ENCODE data around the gene PDXDC1. TPM values are rescaled to one million over a fixed set of nuclear protein-coding genes. Genes with fewer than 3 reads are reported as not detected.
"Not testable (repeated sequence)": the region's sequence is repeated elsewhere in the genome, so short reads cannot be mapped to it uniquely, and the experiment has no call there.

Gene PDXDC1
- total RNA-seq, 2 experiments from 2014 or later = 52.6 to 53.9 TPM

DNA sequence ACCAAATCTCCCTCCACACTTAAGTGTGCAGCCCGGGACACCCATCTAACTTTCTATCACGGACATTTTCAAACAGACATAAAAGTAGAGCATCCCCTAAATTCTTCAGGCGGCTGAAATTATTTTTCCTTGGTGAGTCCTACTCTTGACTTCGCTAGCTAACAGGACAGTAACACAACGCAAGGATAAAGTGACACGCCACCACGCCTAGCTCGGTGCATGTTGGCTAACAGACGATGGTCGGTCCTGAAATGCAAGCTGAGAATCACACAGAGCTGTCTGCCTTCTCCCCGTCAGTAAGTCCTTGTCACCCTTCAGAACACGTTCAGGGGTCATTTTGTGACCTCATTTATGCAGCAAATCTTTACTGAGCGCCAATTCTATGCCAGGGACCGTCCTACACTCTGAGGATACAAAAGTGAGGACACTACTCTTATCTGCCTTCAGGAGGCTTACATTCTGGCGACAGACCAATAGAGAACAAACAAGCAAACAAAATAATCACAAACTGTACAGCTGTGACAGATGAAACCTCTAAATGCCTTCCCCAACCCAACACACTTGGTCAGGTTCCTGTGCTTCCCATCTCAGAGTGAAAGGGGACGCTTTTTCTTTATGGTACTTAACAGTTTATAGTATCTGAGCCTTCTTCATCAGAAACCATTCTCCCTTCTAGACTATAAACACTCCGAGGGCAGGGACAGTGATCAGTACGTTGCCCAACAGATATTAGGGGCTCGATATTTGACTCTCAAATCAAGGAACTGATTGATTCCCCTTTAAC lies 79.7 kb downstream of the PDXDC1 start:
- Mint-ChIP-seq H3K9me3 (no peaks in the 10 kb centered on the region), H3K4me1 (ENCODE audit: low read depth) (peaks cover 19% of the 10 kb centered on the region)
- CTCF ChIA-PET = no interaction called here

DNA sequence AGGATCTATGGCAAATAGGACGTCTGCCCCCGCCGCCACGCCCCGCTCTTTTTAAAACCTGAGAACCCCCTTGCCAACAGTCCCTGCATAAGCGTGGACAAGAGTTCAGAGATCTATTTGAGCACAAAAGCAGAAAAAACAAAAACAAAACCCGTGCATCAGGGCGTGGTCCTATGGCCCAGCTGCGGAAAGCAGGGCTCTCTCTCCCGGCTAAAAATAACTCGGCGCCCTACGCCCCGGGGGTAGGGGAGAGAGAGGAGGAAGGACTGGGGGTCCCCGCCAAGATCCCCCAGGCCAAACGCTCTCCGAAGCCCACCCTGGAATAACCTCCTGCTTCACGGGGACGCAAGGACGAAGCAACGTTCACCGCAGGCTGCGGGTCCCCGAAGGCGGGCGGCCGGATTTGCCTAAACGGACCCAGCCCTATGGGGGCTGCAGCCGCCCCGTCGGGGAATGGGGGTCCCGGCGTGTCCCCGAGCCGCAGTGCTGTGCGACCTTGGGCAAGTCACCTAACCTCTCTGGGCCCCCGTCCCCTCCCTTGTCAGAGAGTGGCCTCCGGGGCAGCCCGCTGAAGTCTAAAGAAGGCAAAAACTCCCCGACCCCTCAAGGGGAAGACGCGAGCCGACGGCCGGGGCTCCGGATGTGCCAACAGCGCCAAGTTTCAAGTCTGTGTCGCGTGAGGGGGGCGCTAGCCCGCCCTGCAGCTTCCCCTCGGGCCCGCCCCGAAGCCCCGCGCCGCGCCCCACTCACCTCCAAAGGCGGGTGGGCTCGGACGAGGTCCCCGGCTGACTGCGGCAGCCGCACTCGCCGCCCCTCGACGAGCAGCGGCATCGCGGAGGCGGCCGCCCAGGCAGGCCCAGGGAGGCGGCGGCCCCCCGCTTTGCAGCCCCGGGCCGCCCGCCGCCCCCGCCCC lies 80.6 kb downstream of the PDXDC1 start:
- peaks cover 8% of the 10 kb centered on the region for H3K36me3 Mint-ChIP-seq (ENCODE audit: low read depth)
- DNase-seq = peak; percentile 68
- no peak overlapping the region for H3K27ac Mint-ChIP-seq
- no peaks in the 10 kb centered on the region for H3K27me3 Mint-ChIP-seq (ENCODE audit: low read depth)
- peak overlapping the region; percentile 82 for H3K4me3 Mint-ChIP-seq
- intact Hi-C loops (cut with micrococcal nuclease) = loop anchor here (1.0 to 5.0 kb wide), 2 partner anchors 39 to 43 kb away; partner anchors contain the start of gene RRN3
- no peaks in the 10 kb centered on the region for H3K9me3 Mint-ChIP-seq
- CTCF ChIA-PET = no interaction called here
- peaks cover 17% of the 10 kb centered on the region for H3K4me1 Mint-ChIP-seq (ENCODE audit: low read depth)

More for the DNA sequence above, 79.7 kb downstream of the PDXDC1 start:
- peaks cover 7% of the 10 kb centered on the region for H3K36me3 Mint-ChIP-seq (ENCODE audit: low read depth)
- H3K4me3 Mint-ChIP-seq = peak overlapping the region; percentile 82
- H3K27ac Mint-ChIP-seq = no peak overlapping the region
- intact Hi-C loops (cut with micrococcal nuclease) = loop anchor here (5.0 kb wide), 1 partner anchor 42 kb away; no protein-coding TSS in a partner anchor
- no peaks in the 10 kb centered on the region for H3K27me3 Mint-ChIP-seq (ENCODE audit: low read depth)
- no peak for DNase-seq

DNA sequence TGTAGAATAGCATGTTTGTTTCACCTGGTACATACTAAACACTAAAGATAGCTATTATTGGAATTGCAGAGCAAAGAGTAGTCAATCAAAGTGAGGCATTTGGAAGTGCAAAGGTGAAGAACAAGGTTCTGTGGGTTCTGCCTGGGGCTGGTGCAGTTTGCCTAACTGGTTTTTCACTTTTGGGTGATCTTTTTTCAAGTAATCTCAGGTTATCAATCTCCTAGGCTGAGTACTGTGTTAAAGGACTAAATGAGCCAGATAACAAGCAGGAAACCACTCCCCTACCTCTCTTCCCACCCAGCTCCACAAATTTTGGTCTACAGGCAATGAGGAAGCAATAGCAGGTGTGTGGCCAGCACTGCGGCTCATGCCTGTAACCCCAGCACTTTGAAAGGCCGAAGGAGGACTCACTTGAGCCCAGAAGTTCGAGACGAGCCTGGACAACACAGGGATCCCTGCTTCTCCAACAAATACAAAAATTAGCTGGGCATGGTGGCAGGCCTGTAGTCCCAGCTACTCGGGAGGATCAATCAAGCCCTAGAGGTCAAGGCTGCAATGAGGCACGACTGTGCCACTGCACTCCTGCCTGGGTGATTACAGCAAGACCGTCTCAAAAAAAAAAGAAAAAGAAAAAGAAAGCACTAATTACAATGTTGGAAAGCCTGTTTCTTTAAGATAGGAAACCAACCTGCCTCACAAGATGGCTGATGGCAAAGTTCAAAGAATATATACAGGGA lies 83.0 kb downstream of the PDXDC1 start:
- Mint-ChIP-seq H3K27ac (no peak overlapping the region), H3K27me3 (ENCODE audit: low read depth) (no peaks in the 10 kb centered on the region), H3K4me3 (no peak overlapping the region), H3K4me1 (ENCODE audit: low read depth) (peaks cover 26% of the 10 kb centered on the region), H3K9me3 (no peaks in the 10 kb centered on the region), H3K36me3 (ENCODE audit: low read depth) (peaks cover 30% of the 10 kb centered on the region)
- DNase-seq = no peak
- intact Hi-C loops (cut with micrococcal nuclease) = loop anchor here (5.0 kb wide), 1 partner anchor 46 kb away; no protein-coding TSS in a partner anchor
- CTCF ChIA-PET = interaction anchor here (1.7 kb wide), 1 partner anchor 15 kb away, joined by 12 read pairs; no protein-coding TSS in a partner anchor

DNA sequence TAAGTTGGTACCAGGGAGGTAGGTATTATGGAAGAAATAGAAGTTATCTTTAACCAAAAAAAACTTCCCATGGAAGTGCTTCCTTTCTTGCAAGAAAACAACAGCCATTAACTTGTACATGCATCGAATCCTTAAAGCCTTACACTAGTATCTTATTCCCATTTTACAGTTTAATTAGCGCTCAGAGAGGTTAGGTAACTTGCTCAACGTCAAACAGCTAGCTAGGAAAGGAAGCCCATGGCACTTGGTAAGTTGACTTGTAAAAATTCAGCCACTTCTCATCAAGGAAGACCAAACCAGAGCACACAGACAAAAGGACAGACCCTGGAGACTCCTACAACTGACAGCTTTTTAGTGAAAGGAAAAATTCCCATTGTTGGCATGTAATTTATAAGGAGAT lies 84.5 kb downstream of the PDXDC1 start:
- Mint-ChIP-seq H3K9me3 (no peaks in the 10 kb centered on the region), H3K4me3 (no peak overlapping the region), H3K36me3 (ENCODE audit: low read depth) (peaks cover 33% of the 10 kb centered on the region), H3K4me1 (ENCODE audit: low read depth) (peaks cover 23% of the 10 kb centered on the region), H3K27ac (no peak overlapping the region), H3K27me3 (ENCODE audit: low read depth) (no peaks in the 10 kb centered on the region)
- CTCF ChIA-PET = interaction anchor here (0.7 kb wide), 1 partner anchor 1121 kb away, joined by 3 read pairs; no protein-coding TSS in a partner anchor
- intact Hi-C loops (cut with micrococcal nuclease) = loop anchor here (5.0 kb wide), 1 partner anchor 47 kb away; no protein-coding TSS in a partner anchor
- no peak for DNase-seq

DNA sequence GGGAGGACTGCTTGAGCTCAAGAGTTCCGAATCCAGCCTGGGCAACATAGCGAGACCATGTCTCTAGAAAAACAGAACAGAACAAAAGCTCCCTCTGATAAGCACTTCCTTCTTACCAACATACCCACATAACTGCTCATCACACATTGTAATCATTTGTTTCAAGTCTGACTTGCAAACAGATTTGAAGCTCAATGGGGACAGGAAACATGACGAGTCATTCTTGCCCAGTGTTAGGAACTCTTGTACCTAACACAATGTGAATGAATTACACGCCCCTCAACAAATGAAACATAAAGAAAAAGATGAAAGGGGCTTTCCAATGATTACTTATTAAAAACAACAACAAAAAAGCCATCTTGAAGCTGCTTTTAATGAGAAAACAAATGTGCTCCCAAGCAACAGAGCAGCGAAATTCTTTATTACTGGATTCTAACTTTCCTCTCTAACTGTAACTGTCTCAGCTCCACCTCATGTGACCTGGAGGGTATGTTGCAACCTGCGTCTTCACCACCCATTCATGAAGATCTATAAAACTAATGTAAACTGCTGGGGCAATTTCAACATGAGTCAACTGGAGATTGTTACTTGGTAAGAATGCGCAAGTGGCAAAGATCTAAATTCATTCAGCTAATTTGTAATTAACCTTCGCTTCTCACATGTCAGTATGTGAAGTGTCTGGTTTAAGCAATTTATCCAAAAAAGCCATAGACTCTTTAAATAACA lies 87.4 kb downstream of the PDXDC1 start:
- CTCF ChIA-PET = interaction anchor here (0.9 to 1.3 kb wide), 3 partner anchors 9 to 18 kb away, joined by 3 to 6 read pairs (median 3); no protein-coding TSS in a partner anchor
- peak overlapping the region; percentile 87 for H3K27ac Mint-ChIP-seq
- H3K4me1 Mint-ChIP-seq (ENCODE audit: low read depth) = peaks cover 13% of the 10 kb centered on the region

DNA sequence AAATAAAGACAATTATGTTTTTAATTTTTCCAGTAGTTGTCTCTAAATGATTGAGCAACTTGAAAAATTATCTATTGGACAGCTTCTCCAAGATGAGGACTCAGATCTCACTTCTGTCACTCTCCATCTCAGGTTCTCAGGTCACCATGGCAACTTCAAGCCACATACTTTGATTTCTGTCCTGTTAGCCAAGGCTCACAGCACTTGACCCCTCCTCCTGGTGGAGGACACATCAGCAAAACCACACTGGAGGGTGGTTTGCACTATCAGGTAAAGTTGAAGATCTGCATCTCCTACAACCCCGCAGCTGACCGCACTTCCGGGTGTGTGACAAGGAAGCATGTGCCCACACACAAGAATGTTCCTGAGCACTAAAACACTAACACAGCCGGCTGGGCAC lies 91.1 kb downstream of the PDXDC1 start:
- H3K27ac Mint-ChIP-seq, CTCF ChIA-PET: not testable (repeated sequence)

More for the DNA sequence above, 87.4 kb downstream of the PDXDC1 start:
- H3K9me3 Mint-ChIP-seq; H3K27me3 Mint-ChIP-seq (ENCODE audit: low read depth); intact Hi-C loops (cut with micrococcal nuclease); H3K4me3 Mint-ChIP-seq: not testable (repeated sequence)
- H3K36me3 Mint-ChIP-seq (ENCODE audit: low read depth) = peaks cover 40% of the 10 kb centered on the region
- peak; percentile 31 for DNase-seq

DNA sequence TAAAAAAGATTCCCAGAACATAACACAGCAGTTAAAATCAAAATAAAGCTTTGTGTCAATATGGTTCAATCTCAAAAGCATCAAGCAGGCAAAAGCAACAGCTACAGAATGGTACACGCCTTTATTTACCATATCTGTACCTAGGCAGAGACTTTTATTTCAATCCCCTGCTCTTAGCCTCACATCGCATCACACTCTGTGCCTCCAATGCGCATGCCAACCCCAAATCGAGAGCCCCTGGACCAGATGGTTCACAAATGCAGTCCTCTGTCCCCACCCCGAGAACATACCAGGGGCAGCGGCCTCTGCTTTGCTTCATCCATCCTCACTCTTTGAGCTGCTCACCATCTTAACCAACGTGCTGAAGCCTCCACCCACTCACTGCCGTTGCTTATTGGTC lies 91.9 kb downstream of the PDXDC1 start:
- CTCF ChIA-PET; H3K9me3 Mint-ChIP-seq; H3K27me3 Mint-ChIP-seq (ENCODE audit: low read depth); intact Hi-C loops (cut with micrococcal nuclease); H3K4me3 Mint-ChIP-seq; H3K27ac Mint-ChIP-seq; DNase-seq: not testable (repeated sequence)
- Mint-ChIP-seq H3K36me3 (ENCODE audit: low read depth) (peaks cover 25% of the 10 kb centered on the region), H3K4me1 (ENCODE audit: low read depth) (peaks cover 11% of the 10 kb centered on the region)

More for the DNA sequence above, 91.1 kb downstream of the PDXDC1 start:
- intact Hi-C loops (cut with micrococcal nuclease); H3K9me3 Mint-ChIP-seq; DNase-seq; H3K4me3 Mint-ChIP-seq; H3K27me3 Mint-ChIP-seq (ENCODE audit: low read depth): not testable (repeated sequence)
- H3K36me3 Mint-ChIP-seq (ENCODE audit: low read depth) = peaks cover 31% of the 10 kb centered on the region
- peaks cover 13% of the 10 kb centered on the region for H3K4me1 Mint-ChIP-seq (ENCODE audit: low read depth)

DNA sequence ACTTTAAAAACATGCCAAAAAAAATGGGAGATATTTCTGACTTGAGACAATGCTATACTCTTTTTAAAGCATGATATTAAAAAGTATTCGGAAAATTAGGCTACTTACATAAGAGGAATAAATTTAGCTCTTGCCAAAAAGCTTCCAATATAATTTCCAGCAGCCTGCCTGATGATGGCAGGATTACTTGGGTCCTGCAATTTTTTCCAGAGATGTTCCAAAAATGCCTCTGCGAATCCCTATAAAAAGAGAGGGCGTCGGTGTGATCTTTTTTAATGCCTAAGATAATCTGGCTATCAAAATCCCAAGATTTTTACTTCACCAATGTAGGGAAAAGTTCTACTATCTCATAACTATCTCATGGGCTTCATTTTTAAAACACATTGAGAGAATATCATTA lies 96.2 kb downstream of the PDXDC1 start:
- intact Hi-C loops (cut with micrococcal nuclease); H3K27me3 Mint-ChIP-seq (ENCODE audit: low read depth); H3K27ac Mint-ChIP-seq; DNase-seq; H3K9me3 Mint-ChIP-seq; H3K4me1 Mint-ChIP-seq (ENCODE audit: low read depth); H3K4me3 Mint-ChIP-seq: not testable (repeated sequence)
- H3K36me3 Mint-ChIP-seq (ENCODE audit: low read depth) = peaks cover 23% of the 10 kb centered on the region
- CTCF ChIA-PET = interaction anchor here (1.5 kb wide), 1 partner anchor 9 kb away, joined by 3 read pairs; no protein-coding TSS in a partner anchor

DNA sequence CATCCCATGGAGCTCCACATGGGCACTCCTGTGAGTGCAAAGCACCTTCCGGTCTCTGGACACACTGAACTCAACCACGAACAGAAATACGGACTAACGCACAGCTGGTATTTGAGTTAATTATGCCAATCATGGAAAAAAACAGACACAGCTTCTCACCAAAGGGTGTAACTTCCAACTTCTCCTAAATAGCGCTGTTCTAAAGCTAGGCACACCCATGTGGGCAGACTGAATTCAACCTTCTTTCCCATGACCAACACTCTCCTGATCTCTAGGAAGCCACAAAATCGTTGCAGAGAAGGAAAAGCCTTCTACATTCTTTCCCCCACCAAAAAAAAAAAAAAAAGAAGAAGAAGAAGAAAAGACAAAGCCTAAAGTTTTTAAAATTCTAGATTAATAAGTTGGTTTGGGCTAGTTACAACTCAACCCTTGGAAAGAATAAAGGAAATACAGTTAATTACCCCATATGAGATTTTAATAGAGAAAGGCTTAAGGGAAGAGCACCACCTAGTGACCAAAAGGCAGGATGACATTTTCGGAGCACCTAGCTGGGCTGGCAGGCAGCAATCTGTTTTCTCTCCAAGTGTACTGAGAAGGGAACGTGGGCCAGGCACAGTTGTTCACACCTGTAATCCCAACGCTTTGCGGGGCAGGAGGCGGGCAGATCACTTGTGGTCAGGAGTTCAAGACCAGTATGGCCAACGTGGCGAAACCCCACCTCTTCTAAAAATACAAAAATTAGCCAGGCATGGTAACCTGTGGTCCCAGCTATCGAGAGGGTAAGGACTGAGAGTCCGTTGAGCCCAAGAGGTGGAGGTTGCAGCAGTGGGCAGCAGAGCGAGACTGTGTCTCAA lies 97.3 kb downstream of the PDXDC1 start:
- H3K4me1 Mint-ChIP-seq (ENCODE audit: low read depth); H3K27me3 Mint-ChIP-seq (ENCODE audit: low read depth); H3K4me3 Mint-ChIP-seq; H3K27ac Mint-ChIP-seq; H3K9me3 Mint-ChIP-seq; intact Hi-C loops (cut with micrococcal nuclease); DNase-seq: not testable (repeated sequence)
- CTCF ChIA-PET = interaction anchor here (0.6 to 2.4 kb wide), 8 partner anchors 10 to 956 kb away, joined by 3 to 12 read pairs (median 3); no protein-coding TSS in a partner anchor
- peaks cover 28% of the 10 kb centered on the region for H3K36me3 Mint-ChIP-seq (ENCODE audit: low read depth)

DNA sequence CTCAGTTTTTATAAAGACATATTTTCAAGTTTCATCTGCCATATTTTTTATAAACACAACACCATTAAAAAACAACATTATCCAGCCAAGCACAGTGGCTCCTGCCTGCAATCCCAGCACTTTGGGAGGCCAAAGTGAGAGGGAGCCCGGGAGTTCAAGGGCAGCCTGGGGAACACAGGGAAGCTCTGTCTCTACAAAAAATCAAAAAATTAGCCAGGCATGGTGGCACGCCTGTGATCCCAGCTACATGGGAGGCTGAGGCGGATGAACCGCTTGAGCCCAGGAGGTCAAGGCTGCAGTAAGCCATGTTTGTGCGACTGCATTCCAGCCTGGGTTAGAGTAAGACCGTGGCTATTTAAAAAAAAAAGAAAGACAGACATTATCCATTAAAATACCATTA lies 98.3 kb downstream of the PDXDC1 start:
- H3K4me3 Mint-ChIP-seq = no peak overlapping the region
- H3K27me3 Mint-ChIP-seq (ENCODE audit: low read depth) = no peaks in the 10 kb centered on the region
- H3K27ac Mint-ChIP-seq = no peak overlapping the region
- no peak for DNase-seq
- H3K9me3 Mint-ChIP-seq = no peaks in the 10 kb centered on the region
- CTCF ChIA-PET = interaction anchor here (0.6 to 2.4 kb wide), 8 partner anchors 11 to 644 kb away, joined by 3 to 12 read pairs (median 4); no protein-coding TSS in a partner anchor
- peaks cover 11% of the 10 kb centered on the region for H3K4me1 Mint-ChIP-seq (ENCODE audit: low read depth)
- H3K36me3 Mint-ChIP-seq (ENCODE audit: low read depth) = peaks cover 35% of the 10 kb centered on the region
- intact Hi-C loops (cut with micrococcal nuclease) = no loop called here

Data from activated naive CD4-positive, alpha-beta T cell treated with anti-CD3 and anti-CD28 coated beads for 36 hours (primary cell).